GM21717 (cell line): Measurements from ENCODE around the gene UBAC1.
"Not testable (repeated sequence)": the region's sequence is repeated elsewhere in the genome, so short reads cannot be mapped to it uniquely, and the experiment has no call there.

Experiments
- ATAC-seq: cut with Tn5 transposase; IDR thresholded peaks from one replicate; pipeline ENCODE4 v1.9.1; 2021; ENCODE audit warnings: mild to moderate bottlenecking, moderate library complexity; ENCODE audit not compliant: unreplicated experiment

Gene UBAC1

DNA sequence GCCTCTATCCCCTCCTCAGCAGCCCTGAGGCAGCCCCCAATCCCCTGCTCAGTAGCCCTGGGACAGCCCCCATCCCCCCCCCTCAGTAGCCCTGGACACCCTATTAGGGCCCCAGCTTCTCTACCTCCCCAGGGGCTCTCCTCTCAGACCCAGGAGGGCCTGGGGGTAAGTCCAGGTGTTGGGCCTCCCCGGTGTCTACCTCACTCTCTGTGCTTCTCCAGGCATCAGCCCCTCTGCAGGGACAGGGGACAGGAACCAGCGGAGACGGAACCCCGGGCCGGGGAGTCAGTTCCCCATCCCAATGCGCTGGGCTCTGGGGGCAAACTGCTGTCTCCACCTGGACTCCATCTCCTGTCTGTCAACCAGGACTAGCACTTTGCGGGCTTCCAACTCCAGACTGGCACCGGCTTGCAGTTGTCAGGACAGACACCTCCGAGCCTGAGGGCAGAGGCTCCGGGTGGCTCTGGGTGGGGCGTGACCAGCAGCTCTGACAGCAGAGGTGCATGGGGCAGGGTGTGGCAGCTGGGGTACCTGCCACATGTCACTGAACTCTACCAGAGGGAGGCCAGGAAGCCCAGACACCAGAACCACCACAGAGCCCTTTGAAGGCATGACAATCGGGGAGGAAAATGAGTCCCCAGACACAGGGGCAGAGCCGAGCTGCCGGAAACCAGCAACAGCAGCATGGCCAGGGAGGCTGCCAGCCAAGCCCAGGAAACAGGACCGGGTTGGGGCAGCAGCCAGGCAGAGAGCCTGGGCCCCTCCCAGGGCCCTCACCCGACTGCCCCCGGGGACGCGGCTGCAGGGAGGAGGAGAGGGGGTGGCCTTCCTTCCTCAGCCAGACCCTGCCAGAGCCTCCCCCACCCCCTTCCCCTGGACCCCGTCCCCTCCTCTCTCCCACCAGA is 17.7 kb upstream of the UBAC1 start:
- ATAC-seq = no peak

DNA sequence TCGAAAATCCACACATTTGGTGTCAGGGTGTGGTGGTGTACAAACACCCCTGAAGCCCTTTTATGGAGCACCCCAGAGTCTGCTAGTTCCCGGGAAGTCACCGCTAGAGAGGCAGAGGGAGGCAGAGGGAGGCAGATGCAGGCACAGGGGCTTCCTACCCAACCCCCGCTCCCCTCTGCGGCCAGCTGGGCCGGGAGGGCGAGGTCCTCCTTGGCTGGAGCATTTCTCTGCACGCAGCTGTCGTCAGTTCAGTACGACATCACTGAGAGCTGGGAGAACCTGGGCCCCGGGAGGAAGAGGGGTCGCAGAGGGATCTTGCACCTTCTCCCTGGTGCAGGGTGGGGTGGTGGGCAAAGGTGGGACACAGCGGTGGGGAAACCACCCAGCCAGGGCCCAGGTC is 15.8 kb upstream of the UBAC1 start:
- no peak for ATAC-seq

DNA sequence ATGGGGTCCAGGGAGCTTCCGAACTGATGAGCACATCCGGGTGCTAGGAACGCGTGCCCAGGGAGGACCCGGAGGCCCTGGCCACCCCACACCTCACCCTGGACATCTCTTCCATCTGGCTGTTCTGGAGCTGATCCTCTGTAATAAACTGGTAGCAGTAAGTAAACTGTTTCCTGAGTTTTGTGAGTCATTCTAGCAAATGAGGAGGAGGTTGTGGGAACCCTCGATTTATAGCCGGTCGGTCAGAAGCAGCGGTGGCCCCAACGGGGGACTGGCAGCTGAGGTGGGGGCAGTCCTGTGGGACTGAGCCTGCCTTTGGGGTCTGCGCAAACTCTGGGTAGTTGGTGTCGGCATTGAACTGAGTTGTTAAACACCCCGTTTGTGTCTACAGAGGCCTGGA is 15.4 kb upstream of the UBAC1 start:
- no peak for ATAC-seq

DNA sequence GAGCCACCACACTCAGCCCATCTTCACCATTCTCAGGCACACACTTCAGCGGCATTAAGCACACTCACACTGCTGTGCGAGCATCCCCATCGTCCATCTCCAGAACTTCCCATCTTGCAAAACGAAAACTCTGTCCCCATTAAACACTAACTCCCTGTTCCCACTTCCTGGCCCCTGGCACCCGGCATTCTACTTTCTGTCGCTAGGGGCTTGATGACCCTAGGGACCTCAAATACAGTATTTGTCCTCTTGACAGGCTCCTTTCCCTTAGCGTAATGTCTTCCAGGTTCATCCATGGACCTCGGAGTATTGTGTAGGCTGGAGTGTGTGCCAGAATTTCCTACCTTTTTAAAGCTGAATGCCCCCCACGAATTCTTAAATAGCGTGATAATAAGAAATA is 14.7 kb upstream of the UBAC1 start:
- no peak for ATAC-seq

DNA sequence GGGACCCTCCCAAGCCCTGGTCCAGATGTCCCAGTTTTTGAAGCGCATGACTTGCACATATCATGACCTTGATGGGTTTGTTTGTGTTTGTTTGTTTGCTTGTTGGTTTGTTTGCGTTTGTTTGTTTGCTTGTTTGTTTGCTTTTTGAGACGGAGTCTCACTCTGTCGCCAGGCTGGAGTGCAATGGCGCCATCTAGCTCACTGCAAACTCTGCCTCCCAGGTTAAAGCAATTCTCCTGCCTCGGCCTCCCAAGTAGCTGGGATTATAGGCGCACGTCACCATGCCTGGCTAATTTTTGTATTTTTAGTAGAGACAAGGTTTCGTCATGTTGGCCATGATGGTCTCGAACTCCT is 13.0 kb upstream of the UBAC1 start:
- ATAC-seq = no peak

DNA sequence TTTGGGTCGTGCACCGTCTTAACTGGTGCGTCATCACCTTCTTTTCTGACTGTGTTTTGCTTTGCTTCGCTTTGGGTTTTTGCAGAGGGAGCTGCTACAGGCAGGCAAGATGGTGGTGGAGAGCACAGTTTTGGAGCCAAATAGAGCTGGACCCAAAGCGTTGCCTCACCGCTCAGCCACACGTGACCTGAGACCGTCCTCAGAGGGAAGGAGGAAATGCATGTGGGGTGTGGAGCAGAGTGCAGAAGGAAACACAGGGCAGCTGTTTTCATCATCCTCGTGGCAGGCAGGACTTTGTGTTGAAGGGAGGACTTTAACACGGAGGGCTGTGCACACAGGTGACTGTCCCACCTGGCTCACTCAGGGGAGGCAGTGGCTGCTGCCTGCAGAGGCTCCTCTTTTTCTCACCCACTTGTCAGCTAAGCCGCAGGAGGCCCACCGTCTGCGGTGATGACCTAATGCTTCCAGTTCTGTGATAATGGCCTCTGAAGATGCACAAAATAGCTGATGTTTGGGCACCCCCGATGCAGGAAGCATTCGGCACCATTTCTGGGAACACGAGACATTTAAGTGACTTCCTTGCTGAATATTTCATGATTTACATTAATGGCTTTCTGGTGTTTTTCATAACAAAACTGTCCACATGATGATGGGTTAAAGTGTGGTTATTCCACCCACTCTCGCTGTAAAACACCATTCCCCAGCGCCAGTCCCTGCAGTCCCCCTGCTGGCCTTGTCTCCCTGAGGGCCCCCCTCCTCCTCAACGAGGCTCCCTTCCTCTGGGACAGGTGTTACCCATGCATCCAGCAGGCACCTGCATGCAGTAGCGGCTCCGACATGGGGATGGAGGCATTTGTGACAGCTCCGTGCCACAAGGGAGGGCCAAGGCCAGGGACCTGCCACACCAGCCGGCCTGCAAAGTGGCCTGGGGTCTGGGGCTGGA is 12.4 kb upstream of the UBAC1 start:
- no peak for ATAC-seq

DNA sequence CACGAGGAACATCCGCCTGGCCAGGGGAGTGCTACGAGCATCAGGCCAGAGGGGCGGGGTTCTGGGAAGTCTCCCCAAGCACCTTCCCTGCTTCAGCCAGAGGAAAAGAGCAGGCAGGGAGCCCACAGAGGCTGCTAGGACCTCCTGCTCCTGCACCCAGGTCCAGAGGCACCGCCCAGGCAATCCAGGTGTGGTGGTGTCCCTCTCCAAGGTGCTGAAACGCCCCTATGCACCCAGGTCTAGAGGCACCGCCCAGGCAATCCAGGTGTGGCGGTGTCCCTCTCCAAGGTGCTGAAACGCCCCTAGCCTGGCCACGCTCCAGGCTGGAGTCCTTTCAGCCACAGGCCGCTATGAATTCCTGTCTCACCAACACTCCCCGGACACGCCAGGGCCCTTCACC is 10.7 kb upstream of the UBAC1 start:
- no peak for ATAC-seq

DNA sequence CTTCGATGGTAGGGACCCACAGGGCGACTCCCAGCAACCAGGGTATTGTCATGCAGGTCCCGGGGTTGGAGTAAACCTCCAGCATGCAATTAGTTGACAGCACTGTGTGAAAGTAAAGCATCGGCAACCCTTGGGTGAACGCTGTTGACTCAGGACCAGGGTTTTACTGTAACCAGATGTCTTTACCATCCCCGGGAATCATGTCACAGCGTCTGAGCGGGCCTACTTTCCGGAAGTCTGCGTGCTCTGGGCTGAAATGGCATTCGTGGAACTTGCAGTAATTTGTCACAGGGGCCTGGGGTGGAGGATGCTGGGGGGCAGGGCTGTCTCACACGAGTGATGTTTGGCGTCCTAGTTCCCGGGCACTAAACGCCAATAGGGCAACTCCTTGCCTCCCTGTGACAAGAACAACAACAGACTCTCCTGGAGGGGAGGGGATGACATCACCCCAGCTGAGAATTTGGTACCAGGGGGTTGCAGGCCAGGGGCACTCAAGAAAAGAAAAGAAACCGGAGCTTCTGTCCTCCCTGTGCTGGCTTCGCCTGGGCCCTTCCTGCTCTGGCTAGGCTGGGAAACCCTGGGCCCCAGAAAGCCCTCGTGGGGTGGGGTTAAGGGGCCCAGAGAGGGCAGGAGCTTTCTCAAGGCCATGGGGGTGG is 10.1 kb upstream of the UBAC1 start:
- no peak for ATAC-seq

DNA sequence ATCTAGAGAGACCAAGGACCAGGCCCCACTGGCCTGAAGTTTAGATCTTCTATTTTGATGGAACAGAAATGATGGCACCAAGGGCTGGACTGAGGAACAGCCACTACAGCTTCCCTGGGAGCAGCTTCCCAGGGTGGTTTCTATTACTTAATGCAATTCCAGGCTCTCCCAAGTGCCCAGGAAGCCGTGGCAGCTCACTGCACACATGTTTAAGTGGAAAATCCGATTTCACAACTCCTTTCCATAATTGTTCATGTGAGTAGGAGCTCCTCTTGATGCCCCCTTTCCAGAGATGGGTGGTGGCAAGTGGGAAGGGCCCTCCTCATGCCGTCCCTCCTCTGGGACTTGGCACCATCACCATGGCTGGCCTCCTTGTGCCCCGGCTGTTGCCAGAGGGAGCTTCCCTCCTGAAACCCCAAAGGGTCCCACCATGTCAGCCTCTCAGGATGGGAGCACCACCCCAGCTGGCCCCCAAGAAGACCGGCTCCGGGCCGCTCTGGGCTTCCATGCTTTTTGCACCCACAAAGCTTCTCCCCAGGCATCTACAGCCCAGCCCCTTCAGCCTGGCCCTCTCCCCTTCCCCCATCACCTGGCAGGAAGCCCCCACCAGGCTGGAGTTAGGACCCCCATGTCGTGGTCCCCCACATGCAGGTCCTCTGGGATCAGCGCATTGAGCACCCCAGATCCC is 9.1 kb upstream of the UBAC1 start:
- no peak for ATAC-seq

DNA sequence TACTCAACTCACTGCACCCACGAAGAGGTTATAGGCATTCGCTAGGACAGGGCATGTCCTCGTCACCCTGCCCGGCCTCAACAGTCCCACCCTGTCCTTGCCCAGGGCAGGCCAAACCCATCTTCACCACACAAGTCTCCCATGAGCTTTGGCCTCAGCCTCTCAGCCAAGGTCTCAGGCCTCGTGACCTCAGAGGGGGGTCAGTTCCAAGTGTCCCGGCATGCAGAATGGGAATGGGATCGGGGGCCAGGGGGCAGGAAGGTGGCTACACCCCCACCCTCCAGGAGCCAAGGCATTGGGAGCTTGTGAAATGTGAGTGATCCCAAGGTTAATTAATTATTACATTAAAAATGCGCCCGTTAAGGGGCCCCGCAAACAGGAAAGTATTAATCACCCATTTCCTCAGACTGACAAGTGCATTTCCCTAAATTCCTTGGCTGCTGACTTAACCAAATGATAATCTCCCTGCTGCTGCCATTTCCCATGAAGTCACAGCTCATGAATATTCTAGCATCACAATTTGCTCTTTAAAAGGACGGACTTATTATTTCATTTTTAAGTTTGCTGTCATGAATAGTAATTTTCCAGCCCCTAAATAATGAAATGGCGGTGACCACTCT is 8.0 kb upstream of the UBAC1 start:
- ATAC-seq = no peak

DNA sequence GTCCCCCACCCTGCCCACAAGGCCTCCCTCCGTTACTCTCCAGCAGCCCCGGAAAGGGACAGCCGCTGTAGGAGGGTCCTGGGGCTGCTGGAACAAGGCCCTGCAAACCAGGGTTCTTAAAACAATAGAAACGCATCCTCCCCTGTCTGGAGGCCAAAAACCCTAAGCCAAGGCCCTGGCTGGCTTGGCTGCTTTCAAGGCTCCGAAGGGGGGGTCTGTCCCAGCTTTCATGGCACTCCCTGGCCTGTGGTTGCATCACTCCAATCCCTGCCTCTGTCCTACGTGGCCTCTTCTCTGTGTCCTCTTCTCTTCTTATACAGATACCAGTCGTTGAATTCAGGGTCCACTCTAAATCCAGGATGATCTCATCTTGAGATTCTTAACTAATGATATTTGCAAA is 7.4 kb upstream of the UBAC1 start:
- ATAC-seq = no peak

DNA sequence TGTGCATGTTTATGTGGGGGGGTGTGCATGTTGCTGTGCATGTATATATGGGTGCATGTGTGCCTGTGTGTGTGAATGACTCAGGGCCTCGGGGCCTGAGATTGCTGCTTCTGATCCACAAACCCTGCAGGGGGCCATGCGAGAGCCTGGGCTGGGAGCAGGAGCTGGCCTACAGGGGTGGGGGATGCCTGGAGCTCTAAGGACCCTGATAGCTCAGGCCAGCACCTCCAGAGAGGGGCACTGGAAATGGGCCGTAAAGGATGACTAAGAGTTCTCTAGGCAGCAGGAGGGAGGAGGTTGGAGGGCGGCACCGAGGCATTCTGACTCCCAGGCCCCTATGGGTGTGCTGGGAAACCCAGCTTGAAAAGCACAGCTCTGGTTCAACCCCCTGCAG is 6.9 kb upstream of the UBAC1 start:
- no peak for ATAC-seq

DNA sequence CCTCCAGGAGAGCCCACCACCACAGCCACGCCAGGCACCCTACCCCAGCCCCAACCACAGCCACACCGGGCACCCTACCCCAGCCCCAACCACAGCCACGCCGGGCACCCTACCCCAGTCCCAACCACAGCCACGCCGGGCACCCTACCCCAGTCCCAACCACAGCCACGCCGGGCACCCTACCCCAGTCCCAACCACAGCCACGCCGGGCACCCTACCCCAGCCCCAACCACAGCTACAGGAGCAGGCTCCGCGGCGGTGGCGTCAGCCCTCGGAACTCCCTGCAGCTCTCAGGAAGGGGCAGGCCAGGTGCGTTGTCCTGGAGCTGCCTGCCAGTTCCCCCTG is 5.7 kb upstream of the UBAC1 start:
- not testable (repeated sequence) for ATAC-seq

DNA sequence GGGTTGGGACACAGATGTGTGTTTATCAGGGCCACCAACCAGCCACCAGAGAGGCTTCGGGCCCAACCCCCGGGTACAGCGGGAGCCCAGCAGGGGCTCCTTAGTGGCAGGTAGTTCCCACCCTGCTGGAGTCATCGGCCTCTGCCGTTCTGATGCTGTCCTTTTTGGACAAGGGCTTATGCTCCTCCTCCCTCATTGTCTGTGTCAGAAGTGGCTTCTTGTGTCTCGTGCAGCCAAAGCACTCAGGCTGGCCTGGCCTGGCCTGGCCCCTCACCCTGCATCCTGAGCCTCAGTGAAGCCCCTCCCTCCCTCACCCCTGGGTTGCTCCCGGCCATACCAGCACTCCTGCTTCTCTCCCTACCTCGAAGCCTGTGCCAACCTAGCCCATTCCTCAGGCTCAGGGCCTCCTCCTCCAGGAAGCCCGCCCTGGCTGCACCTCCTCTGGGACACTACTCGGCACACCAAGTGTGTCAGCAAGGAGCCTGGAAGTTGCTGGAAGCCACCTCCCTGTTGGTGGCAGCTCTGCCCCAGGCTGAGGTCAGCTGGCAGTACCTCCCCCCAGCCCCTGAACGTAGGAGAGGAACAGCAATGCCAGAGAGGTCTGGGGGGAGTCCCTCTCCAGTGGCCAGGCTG is 4.1 kb upstream of the UBAC1 start:
- ATAC-seq = no peak

DNA sequence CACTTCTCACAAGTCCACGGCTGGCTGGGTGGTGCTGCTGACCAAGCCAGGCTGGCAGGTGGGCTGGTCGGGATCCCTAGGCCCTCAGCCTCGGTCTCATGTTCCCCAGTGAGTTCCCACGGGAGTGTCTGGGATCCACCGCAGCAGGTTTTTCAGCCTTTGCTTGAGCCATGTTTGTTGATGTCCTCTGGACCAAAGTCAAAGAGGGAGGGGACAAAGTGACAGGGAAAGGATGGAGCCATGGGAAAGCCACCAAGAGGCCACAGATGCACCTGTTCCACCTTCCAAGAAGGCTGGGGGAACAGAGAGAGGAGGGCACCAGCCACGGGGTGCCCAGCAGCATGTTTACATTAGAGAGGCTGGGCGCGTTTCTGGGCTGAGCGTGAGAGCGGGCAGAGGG is 2.8 kb upstream of the UBAC1 start:
- ATAC-seq = no peak

DNA sequence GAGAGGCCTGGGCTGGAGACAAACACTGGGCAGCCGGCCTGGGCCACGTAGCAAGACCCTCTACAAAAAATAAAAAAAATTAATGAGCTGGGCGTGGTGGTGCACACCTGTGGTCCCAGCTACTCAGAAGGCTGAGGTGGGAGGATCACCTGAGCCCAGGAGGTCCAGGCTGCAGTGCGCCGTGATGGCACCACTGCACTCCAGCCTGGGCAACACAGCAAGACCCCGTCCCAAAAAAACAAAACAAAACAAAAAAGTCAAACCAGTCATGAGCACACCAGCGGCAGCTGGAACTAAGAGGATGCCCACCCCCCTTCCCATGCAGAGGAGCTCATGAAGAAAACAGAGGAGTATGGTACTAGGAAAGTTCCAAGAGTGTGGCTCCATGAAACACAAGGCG is 2.2 kb upstream of the UBAC1 start:
- ATAC-seq = no peak

DNA sequence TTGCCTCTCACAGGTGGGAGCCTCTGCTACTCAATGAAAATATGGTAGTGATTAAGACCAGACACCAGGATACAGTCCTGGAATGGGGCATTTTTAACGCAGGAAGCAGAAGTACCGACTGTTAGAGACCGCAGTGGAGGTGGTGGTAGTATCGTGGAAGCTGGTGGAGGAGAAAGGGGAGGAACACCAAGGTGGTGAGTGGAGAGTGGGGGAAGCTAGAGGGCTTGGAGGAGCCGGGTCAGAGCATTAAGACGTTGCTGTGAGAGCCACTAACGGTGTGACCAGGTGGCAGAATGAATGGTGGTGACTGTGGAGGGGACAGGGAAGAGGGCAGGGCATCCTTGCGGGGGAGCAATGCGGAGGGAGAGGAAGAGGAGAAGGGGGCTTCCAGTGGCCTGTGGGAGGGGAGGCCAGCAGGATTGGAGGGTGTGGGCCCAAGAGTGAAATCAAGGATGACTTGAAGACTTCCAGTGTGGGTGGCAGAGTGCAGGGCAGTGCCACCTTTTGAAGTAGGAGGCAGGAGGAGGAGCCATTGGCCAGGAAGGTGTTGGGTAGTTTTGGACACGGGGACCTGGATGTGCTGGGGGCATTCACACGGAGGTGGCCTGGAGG is 1.6 kb upstream of the UBAC1 start:
- ATAC-seq = no peak

DNA sequence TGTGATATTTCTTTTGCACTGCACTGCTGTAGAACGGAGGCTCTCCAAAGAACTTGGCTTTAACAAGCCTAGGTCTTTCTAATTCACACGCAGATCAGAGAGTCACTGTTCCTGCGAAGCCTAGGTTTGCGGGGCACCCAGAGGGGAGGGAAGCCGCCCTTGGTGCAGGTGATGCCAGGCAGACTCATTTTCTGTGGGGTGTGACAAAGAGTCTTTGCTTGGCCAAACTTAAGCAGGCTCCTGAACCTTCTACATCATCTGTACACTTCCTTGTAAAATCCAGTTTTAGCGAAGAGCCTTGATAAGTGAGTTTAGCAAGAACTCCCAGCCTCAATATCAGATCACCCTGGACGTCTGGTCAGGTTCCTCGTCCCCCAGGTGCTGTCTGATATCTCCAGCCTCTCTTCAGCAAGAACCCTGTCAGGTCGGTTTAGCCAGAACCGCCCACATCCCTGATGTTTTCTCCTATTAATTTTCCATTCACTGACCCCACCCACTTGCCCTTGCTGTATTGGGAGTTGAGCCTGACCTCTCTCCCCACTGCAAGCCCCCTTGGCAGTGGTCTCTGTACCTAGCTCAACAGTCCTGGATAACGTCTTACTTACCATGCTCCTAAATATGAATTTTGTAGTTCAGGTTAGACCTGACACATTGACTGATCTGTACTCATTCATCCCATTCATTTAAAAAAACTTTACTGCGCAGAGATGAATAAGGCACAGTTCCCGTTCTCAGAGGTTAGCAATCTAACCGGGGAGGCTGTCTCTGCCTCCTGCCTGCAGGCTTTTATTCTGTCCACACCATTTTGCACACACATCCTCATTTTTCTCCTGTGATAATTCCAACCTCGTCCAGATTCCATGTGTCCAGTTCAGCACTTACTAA is 880 bp upstream of the UBAC1 start:
- no peak for ATAC-seq
